ENCODE measurements around the gene GBP6. TPM values are rescaled to one million over a fixed set of nuclear protein-coding genes. Genes with fewer than 3 reads are reported as not detected.

GBP6 gene
- total RNA-seq, 4 donors from 2014 or later = not detected

DNA sequence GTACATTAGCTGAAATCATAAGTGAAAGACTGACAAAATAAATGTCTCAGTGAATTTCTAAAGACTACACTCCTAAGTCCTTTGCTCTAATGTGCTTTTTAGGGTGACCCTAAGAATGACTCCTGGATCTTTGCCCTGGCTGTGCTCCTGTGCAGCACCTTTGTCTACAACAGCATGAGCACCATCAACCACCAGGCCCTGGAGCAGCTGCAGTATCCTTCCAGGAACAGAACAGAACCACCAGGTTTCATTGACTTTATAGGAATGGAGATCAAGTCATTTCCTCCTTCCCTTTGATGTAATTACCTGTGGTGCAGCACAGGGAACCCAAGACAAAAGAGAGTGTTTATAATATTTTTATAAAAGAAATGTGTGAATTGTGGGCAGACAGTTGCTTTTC, 14.1 kb downstream of the GBP6 start:
- no peak overlapping the region for H3K4me3 ChIP-seq
- H3K4me1 ChIP-seq = no peaks in the 10 kb centered on the region
- H3K27ac ChIP-seq = no peak overlapping the region
- peaks cover 0 to 4% (median 0%) of the 10 kb centered on the region in 4 donors for H3K9me3 ChIP-seq
- DNase-seq (ENCODE audit: low spot score in 2 of 2) = no peak
- no peaks in the 10 kb centered on the region for H3K36me3 ChIP-seq
- TF ChIP-seq POLR2A (IDR thresholded peaks at IDR 0.05) (no peak), EP300 (IDR thresholded peaks at IDR 0.05) (no peak)
- TF ChIP-seq, protein P1, sequence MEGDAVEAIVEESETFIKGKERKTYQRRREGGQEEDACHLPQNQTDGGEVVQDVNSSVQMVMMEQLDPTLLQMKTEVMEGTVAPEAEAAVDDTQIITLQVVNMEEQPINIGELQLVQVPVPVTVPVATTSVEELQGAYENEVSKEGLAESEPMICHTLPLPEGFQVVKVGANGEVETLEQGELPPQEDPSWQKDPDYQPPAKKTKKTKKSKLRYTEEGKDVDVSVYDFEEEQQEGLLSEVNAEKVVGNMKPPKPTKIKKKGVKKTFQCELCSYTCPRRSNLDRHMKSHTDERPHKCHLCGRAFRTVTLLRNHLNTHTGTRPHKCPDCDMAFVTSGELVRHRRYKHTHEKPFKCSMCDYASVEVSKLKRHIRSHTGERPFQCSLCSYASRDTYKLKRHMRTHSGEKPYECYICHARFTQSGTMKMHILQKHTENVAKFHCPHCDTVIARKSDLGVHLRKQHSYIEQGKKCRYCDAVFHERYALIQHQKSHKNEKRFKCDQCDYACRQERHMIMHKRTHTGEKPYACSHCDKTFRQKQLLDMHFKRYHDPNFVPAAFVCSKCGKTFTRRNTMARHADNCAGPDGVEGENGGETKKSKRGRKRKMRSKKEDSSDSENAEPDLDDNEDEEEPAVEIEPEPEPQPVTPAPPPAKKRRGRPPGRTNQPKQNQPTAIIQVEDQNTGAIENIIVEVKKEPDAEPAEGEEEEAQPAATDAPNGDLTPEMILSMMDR (IDR thresholded peaks at IDR 0.05) = no peak
- H3K27me3 ChIP-seq = no peaks in the 10 kb centered on the region

DNA sequence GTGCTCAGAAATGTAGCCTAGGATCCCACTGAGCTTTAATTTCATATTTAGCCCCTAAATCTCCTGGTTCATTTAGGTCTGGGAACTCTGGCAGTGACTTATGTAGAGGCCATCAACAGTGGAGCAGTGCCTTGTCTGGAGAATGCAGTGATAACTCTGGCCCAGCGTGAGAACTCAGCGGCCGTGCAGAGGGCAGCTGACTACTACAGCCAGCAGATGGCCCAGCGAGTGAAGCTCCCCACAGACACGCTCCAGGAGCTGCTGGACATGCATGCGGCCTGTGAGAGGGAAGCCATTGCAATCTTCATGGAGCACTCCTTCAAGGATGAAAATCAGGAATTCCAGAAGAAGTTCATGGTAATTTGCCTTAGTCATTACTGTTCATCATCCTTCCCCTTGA, 17.8 kb downstream of the GBP6 start:
- Histone ChIP-seq H3K36me3 (no peaks in the 10 kb centered on the region), H3K9me3 (no peaks in the 10 kb centered on the region), H3K27ac (no peak overlapping the region), H3K4me3 (no peak overlapping the region), H3K4me1 (no peaks in the 10 kb centered on the region), H3K27me3 (no peaks in the 10 kb centered on the region)
- DNase-seq (ENCODE audit: low spot score in 2 of 2) = no peak
- TF ChIP-seq, protein P1 (IDR thresholded peaks at IDR 0.05) = no peak
- TF ChIP-seq EP300 (IDR thresholded peaks at IDR 0.05) = no peak
- TF ChIP-seq POLR2A (IDR thresholded peaks at IDR 0.05) = no peak
- WGBS, 2 donors = 73 to 91% methylated on average over 6 of the region's 6 CpGs

DNA sequence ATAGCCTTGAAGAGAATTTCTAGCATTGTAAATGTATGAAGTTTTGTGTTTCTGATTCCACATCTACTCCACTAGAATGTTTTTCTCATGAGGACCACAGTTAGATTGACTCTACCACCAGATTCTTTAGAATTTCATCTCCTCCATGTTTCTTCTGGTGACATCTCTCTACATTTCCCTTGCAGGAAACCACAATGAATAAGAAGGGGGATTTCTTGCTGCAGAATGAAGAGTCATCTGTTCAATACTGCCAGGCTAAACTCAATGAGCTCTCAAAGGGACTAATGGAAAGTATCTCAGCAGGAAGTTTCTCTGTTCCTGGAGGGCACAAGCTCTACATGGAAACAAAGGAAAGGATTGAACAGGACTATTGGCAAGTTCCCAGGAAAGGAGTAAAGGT, 18.6 kb downstream of the GBP6 start:
- no peaks in the 10 kb centered on the region for H3K4me1 ChIP-seq
- TF ChIP-seq EP300 (IDR thresholded peaks at IDR 0.05) = no peak
- TF ChIP-seq, protein P1 (IDR thresholded peaks at IDR 0.05) = no peak
- TF ChIP-seq POLR2A (IDR thresholded peaks at IDR 0.05) = no peak
- H3K27ac ChIP-seq = no peak overlapping the region
- no peak for DNase-seq (ENCODE audit: low spot score in 2 of 2)
- H3K4me3 ChIP-seq = no peak overlapping the region
- H3K9me3 ChIP-seq = no peaks in the 10 kb centered on the region
- no peaks in the 10 kb centered on the region for H3K36me3 ChIP-seq
- no peaks in the 10 kb centered on the region for H3K27me3 ChIP-seq

DNA sequence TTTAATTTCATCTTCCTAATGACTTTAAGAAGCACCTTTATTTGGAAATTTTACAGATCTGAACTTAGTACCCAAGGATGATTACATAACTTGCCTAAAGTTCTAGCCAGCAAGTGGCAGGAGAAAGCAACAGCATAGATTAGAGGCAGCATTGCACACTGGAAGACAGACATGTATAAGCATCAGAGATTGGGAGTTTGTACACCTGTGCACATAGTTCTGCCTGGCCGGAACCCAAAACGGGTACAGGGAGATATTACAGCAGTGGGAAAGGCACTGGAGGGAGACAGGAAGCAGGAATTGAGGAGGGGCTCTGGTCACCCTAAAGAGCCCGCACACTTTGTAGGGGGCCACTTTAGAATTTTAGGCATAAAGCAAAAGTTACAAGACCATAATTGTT, 19.3 kb downstream of the GBP6 start:
- Histone ChIP-seq H3K4me3 (no peak overlapping the region), H3K27ac (no peak overlapping the region), H3K9me3 (no peaks in the 10 kb centered on the region), H3K4me1 (no peaks in the 10 kb centered on the region), H3K36me3 (no peaks in the 10 kb centered on the region), H3K27me3 (no peaks in the 10 kb centered on the region)
- no peak for TF ChIP-seq EP300 (IDR thresholded peaks at IDR 0.05)
- TF ChIP-seq POLR2A (IDR thresholded peaks at IDR 0.05) = no peak
- TF ChIP-seq, protein P1 (IDR thresholded peaks at IDR 0.05) = no peak
- 82 to 86% methylated on average over 3 of the region's 3 CpGs for WGBS, 2 donors
- DNase-seq (ENCODE audit: low spot score in 2 of 2) = no peak

DNA sequence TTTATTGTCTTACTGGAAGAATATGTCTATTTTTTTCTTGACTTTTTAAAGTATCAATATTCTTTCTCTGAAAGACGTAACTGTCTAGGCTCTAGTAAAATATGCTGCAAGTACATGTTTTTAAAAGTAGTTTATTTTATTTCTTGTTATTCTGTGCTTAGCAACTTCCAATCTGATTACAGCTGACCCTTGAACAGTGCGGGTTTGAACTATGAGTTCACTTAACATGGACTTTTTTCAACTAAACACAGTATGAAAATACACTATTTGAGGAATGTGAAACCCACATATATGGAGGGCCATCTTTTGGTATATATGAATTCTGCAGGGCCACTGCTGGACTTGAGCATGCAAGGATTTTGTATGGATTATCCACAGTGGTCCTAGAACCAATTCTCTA, 26.8 kb downstream of the GBP6 start:
- no peak for DNase-seq (ENCODE audit: low spot score in 2 of 2)
- H3K27ac ChIP-seq = no peak overlapping the region
- no peak overlapping the region for H3K4me3 ChIP-seq
- TF ChIP-seq, protein P1 (IDR thresholded peaks at IDR 0.05) = no peak
- TF ChIP-seq POLR2A (IDR thresholded peaks at IDR 0.05) = no peak
- no peak for TF ChIP-seq EP300 (IDR thresholded peaks at IDR 0.05)
- WGBS, 2 donors = 85 to 90% methylated on average over 2 of the region's 2 CpGs
- no peaks in the 10 kb centered on the region for H3K4me1 ChIP-seq
- H3K9me3 ChIP-seq = no peaks in the 10 kb centered on the region
- H3K27me3 ChIP-seq = no peaks in the 10 kb centered on the region
- H3K36me3 ChIP-seq = no peaks in the 10 kb centered on the region

Measured in tibial nerve (tissue), 4 donors.